Upper lobe of left lung (tissue), 6 donors: Measurements from ENCODE around the gene FASTKD1. TPM values are rescaled to one million over a fixed set of nuclear protein-coding genes. Genes with fewer than 3 reads are reported as not detected.
"Not testable (repeated sequence)": the region's sequence is repeated elsewhere in the genome, so short reads cannot be mapped to it uniquely, and the experiment has no call there.

Source experiments
- ATAC-seq, 2 donors: fragments of 200-7000 bp; cut with Tn5 transposase; one replicate each; pipeline ENCODE4 v1.9.1; 2022; ENCODE audit warnings: mild to moderate bottlenecking in 2 of 2, moderate library complexity in 2 of 2; ENCODE audit not compliant: low FRiP score in 2 of 2
- DNase-seq, 2 donors: peaks; one replicate each; pipeline ENCODE4 v3.0.0-alpha.2; 2019 to 2020
- H3K27ac ChIP-seq, 4 donors: fragments of 200-600 bp; sonication (generic); one replicate each; pipeline ENCODE4 v1.5.1; 2016 to 2019
- H3K27me3 ChIP-seq, 4 donors: fragments of 200-600 bp; sonication (generic); one replicate each; pipeline ENCODE4 v1.5.1; 2017 to 2019
- H3K36me3 ChIP-seq, 4 donors: fragments of 200-600 bp; sonication (generic); one replicate each; pipeline ENCODE4 v1.5.1; 2016 to 2019
- H3K4me1 ChIP-seq, 4 donors: fragments of 200-600 bp; sonication (generic); one replicate each; pipeline ENCODE4 v1.5.1; 2018 to 2019
- H3K4me3 ChIP-seq, 4 donors: fragments of 200-600 bp; sonication (generic); one replicate each; pipeline ENCODE4 v1.5.1; 2017 to 2019; ENCODE audit warnings: mild to moderate bottlenecking in 2 of 4, moderate library complexity in 1 of 4
- H3K9me3 ChIP-seq, 4 donors: fragments of 200-600 bp; sonication (generic); one replicate each; pipeline ENCODE4 v1.5.1; 2018 to 2019
- EP300 ChIP-seq, 4 donors: sonication (generic); formaldehyde crosslinking; IDR thresholded peaks; one replicate each; pipeline ENCODE4 v1.5.1; 2017; ENCODE audit warnings: antibody characterized with exemption in 4 of 4, control low read depth in 2 of 4
- POLR2A ChIP-seq, 4 donors: fragments of 450-650 bp; IDR thresholded peaks; one replicate each; pipeline ENCODE4 v1.5.1; 2016 to 2017; ENCODE audit warnings: antibody characterized with exemption in 4 of 4, mild to moderate bottlenecking in 2 of 4
- POLR2AphosphoS5 ChIP-seq, 2 donors: sonication (generic); formaldehyde crosslinking; IDR thresholded peaks; one replicate each; pipeline ENCODE4 v1.5.1; 2017; ENCODE audit warnings: antibody characterized with exemption in 2 of 2
- WGBS, 2 donors: methylation state at CpG; one replicate each; pipeline ENCODE4 v1.1.5; 2017 to 2018; 5-methylcytosine and 5-hydroxymethylcytosine counted together
- total RNA-seq, 6 donors: library from RNA; depleted of rRNA in 4 of 6; stranded (reverse); fragments of >200 nt in 4 of 6; gene quantifications; one replicate each; pipeline versions ENCODE4 v1.1.0 to v1.2.1, GENCODE V29; 2016 to 2021
- TF ChIP-seq, protein P1 (sequence below), 6 experiments: fragments of 450-650 bp in 4 of 6; fragments of 200-600 bp in 2 of 6; sonication (generic) in 2 of 6; IDR thresholded peaks; one replicate each; pipeline ENCODE4 v1.5.1; 2016 to 2019; ENCODE audit warnings: antibody characterized with exemption in 6 of 6
- donor health status: DM: no; HTN: no; CAD: no; lungs with moderate emphysema.
- donor health status: DM: no; HTN: yes; CAD: no; lungs with severe emphysema.

FASTKD1 gene
- total RNA-seq, 6 donors from 2014 or later: 14.7 to 21.7 (median 18.4) TPM

DNA sequence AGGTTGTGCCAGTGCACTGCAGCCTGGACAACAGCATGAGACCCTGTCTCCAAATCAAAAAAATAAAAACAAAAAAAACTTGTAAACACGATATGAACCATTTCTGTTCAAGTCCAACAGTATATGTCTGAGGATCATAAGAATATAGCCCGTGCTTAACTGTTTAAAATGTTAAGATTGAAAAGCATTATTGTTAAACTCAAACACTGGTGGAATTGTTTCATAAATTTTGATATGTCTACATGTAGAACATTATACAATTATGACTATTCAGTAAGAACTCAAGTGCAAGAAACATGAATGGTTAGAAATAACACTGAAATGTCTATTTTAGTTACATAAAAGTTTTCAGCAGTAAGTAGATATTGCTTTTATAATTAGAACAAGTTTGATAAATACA lies 40.2 kb upstream of the FASTKD1 start:
- TF ChIP-seq POLR2AphosphoS5 (IDR thresholded peaks at IDR 0.05) (no peak), EP300 (IDR thresholded peaks at IDR 0.05) (no peak), POLR2A (IDR thresholded peaks at IDR 0.05) (no peak)
- TF ChIP-seq, protein P1, sequence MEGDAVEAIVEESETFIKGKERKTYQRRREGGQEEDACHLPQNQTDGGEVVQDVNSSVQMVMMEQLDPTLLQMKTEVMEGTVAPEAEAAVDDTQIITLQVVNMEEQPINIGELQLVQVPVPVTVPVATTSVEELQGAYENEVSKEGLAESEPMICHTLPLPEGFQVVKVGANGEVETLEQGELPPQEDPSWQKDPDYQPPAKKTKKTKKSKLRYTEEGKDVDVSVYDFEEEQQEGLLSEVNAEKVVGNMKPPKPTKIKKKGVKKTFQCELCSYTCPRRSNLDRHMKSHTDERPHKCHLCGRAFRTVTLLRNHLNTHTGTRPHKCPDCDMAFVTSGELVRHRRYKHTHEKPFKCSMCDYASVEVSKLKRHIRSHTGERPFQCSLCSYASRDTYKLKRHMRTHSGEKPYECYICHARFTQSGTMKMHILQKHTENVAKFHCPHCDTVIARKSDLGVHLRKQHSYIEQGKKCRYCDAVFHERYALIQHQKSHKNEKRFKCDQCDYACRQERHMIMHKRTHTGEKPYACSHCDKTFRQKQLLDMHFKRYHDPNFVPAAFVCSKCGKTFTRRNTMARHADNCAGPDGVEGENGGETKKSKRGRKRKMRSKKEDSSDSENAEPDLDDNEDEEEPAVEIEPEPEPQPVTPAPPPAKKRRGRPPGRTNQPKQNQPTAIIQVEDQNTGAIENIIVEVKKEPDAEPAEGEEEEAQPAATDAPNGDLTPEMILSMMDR (IDR thresholded peaks at IDR 0.05): no peak
- H3K4me1 ChIP-seq: no peaks in the 10 kb centered on the region
- DNase-seq (no peak), ATAC-seq (no peak)
- WGBS, 2 donors: 89 to 92% methylated on average over 2 of the region's 2 CpGs
- no peaks in the 10 kb centered on the region for H3K27me3 ChIP-seq
- no peak overlapping the region for H3K27ac ChIP-seq
- H3K4me3 ChIP-seq: no peak overlapping the region
- no peaks in the 10 kb centered on the region for H3K9me3 ChIP-seq
- peaks cover 16 to 86% (median 41%) of the 10 kb centered on the region in 4 donors for H3K36me3 ChIP-seq

DNA sequence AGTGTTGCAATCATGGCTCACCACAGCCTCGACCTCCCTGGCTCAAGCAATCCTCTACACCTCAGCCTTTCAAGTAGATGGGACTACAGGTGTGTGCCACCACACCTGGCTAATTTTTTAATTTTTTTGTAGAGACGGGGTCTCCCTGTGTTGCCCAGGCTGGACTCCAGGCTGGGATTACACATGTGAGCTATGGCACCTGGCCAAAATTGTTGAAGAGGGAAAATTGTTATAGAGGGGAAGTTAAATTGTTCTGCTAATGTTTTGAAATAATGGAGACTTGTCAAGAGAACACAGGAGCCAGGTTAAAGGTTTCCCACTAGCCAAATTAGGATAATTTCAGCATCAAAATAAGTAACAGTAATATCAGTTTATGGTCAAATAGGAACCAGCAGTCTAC lies 35.6 kb upstream of the FASTKD1 start:
- H3K27me3 ChIP-seq: no peaks in the 10 kb centered on the region
- WGBS, 2 donors: 84 to 88% methylated on average over 2 of the region's 2 CpGs
- H3K4me1 ChIP-seq: no peaks in the 10 kb centered on the region

DNA sequence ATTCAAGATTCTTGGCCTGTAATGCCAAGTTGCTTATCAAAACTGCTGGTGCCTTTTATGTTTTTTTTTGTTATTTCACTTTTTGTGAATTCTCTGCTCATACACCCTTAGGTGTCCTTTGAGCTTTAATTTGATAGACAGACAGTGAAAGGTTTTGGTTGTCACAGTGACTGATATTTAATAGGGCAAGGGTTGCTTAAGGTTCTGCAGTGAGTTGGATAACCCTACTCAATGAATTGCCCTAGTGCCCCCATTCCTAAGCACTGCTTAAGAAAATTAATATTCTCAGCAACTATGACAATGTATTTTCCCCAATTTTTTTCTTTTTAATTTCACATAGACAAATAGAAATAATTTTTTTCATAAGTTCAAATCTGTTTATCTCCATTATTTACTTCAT lies 25.9 kb upstream of the FASTKD1 start:
- Histone ChIP-seq H3K27ac (no peak overlapping the region), H3K27me3 (no peaks in the 10 kb centered on the region), H3K9me3 (no peaks in the 10 kb centered on the region), H3K36me3 (peaks cover 0 to 10% (median 4%) of the 10 kb centered on the region in 4 donors), H3K4me1 (no peaks in the 10 kb centered on the region), H3K4me3 (no peak overlapping the region)
- no peak for TF ChIP-seq POLR2AphosphoS5 (IDR thresholded peaks at IDR 0.05)
- no peak for TF ChIP-seq EP300 (IDR thresholded peaks at IDR 0.05)
- TF ChIP-seq POLR2A (IDR thresholded peaks at IDR 0.05): no peak
- TF ChIP-seq, protein P1 (IDR thresholded peaks at IDR 0.05): no peak
- ATAC-seq (no peak), DNase-seq (no peak)

More for the DNA sequence above, 35.6 kb upstream of the FASTKD1 start:
- H3K36me3 ChIP-seq: peaks cover 14 to 95% (median 47%) of the 10 kb centered on the region in 4 donors
- TF ChIP-seq EP300 (IDR thresholded peaks at IDR 0.05): no peak
- no peak overlapping the region for H3K4me3 ChIP-seq
- no peak for DNase-seq
- H3K27ac ChIP-seq: no peak overlapping the region
- no peak for ATAC-seq
- no peaks in the 10 kb centered on the region for H3K9me3 ChIP-seq

DNA sequence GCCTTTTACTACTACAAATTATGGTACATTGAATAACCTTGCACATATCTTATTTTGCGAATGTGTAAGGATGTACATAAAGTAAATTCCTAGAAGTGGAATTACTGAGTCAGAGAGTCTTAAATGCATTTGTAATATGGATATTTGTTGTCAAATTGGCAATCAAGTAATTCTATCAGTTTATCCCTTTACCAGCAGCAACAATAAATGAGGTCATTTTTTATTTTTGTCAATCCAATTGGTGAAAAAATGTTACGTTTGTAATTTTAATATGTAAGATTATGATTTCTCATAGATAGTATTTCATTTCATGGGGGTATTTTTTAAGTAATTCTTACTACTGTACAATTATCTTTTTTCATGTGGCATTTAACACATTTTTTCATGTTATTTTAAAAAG lies 25.3 kb upstream of the FASTKD1 start:
- WGBS, 2 donors: 97 to 100% methylated on average over 2 of the region's 2 CpGs
- ATAC-seq: no peak
- Histone ChIP-seq H3K27me3 (no peaks in the 10 kb centered on the region), H3K36me3 (peaks cover 0 to 5% (median 1%) of the 10 kb centered on the region in 4 donors), H3K9me3 (no peaks in the 10 kb centered on the region), H3K27ac (no peak overlapping the region), H3K4me1 (no peaks in the 10 kb centered on the region), H3K4me3 (no peak overlapping the region)
- TF ChIP-seq EP300 (IDR thresholded peaks at IDR 0.05): no peak
- TF ChIP-seq, protein P1 (IDR thresholded peaks at IDR 0.05): no peak
- no peak for TF ChIP-seq POLR2AphosphoS5 (IDR thresholded peaks at IDR 0.05)
- TF ChIP-seq POLR2A (IDR thresholded peaks at IDR 0.05): no peak
- DNase-seq: no peak

DNA sequence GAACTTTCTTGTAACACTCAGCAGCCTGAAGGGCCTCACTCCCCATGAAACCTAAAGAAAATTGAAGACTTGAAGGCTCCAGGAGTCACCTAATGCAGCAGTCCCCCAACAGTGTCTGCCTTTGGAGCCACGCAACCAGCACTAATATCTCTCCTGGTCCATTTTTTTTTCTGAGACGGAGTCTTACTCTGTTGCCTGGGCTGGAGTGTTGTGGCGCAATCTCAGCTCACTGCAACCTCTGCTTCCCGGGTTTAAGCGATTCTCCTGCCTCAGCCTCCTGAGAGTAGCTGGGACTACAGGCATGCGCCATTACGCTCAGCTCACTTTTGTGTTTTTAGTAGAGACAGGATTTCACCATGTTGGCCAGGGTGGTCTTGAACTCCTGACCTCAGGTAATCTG lies 22.9 kb upstream of the FASTKD1 start:
- DNase-seq, H3K4me3 ChIP-seq, H3K36me3 ChIP-seq, H3K27ac ChIP-seq, H3K9me3 ChIP-seq, H3K4me1 ChIP-seq, H3K27me3 ChIP-seq, ATAC-seq: not testable (repeated sequence)
- 79 to 97% methylated on average over 6 to 7 of the region's 7 CpGs for WGBS, 2 donors

DNA sequence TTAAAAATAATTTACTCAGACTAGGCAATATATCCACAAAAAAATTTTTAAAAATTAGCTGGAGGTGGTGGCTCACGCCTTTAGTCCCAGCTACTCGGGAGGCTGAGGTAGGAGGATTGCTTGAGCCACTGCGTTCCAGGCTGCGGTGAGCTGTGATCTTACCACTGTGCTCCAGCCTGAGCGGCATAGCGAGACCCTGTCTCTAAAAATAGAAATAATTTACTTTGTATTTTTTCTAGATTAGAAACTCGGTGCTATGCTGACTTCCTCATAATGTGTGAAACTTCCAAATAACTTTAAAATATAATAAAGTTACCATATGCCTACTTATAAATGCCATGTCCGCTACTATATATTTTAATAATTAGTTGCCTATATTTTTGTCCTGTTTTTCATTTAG lies 17.1 kb upstream of the FASTKD1 start:
- ATAC-seq: no peak
- no peak for DNase-seq
- H3K4me1 ChIP-seq: peaks cover 16 to 29% (median 21%) of the 10 kb centered on the region in 4 donors
- H3K9me3 ChIP-seq: no peaks in the 10 kb centered on the region
- H3K36me3 ChIP-seq: no peaks in the 10 kb centered on the region
- H3K27me3 ChIP-seq: no peaks in the 10 kb centered on the region
- TF ChIP-seq POLR2A (IDR thresholded peaks at IDR 0.05): no peak
- TF ChIP-seq EP300 (IDR thresholded peaks at IDR 0.05): no peak
- TF ChIP-seq, protein P1 (IDR thresholded peaks at IDR 0.05): no peak
- H3K4me3 ChIP-seq: no peak overlapping the region
- 78 to 79% methylated on average over 8 of the region's 8 CpGs for WGBS, 2 donors
- no peak overlapping the region for H3K27ac ChIP-seq
